ENCODE results near the gene SOX5.

Gene SOX5

GRCh38 chr12:23750923-23751322 is 198.5 kb downstream of the SOX5 start:
- DNase-seq (ENCODE audit: insufficient read length, low spot score) = no peak
- no peak for FAIRE-seq
- TF ChIP-seq CTCF (IDR thresholded peaks at IDR 0.05; ENCODE audit: insufficient read depth, missing control alignments) = no peak

- FAIRE-seq (no peak), DNase-seq (ENCODE audit: insufficient read length, low spot score) (no peak)
- no peak for TF ChIP-seq CTCF (IDR thresholded peaks at IDR 0.05; ENCODE audit: insufficient read depth, missing control alignments)
These were observed 204.8 kb downstream of the SOX5 start for GRCh38 chr12:23744696-23745095.

GRCh38 chr12:23742574-23742973 is 206.9 kb downstream of the SOX5 start:
- DNase-seq (ENCODE audit: insufficient read length, low spot score) = no peak
- no peak for FAIRE-seq
- TF ChIP-seq CTCF (IDR thresholded peaks at IDR 0.05; ENCODE audit: insufficient read depth, missing control alignments) = no peak

- DNase-seq (ENCODE audit: insufficient read length, low spot score) = no peak
- FAIRE-seq = no peak
- no peak for TF ChIP-seq CTCF (IDR thresholded peaks at IDR 0.05; ENCODE audit: insufficient read depth, missing control alignments)
These were observed 218.0 kb downstream of the SOX5 start for GRCh38 chr12:23731493-23731892.

- no peak for TF ChIP-seq CTCF (IDR thresholded peaks at IDR 0.05; ENCODE audit: insufficient read depth, missing control alignments)
- no peak for FAIRE-seq
- DNase-seq (ENCODE audit: insufficient read length, low spot score) = no peak
These were observed 218.4 kb downstream of the SOX5 start for GRCh38 chr12:23731035-23731434.

- DNase-seq (ENCODE audit: insufficient read length, low spot score) (no peak), FAIRE-seq (no peak)
- TF ChIP-seq CTCF (IDR thresholded peaks at IDR 0.05; ENCODE audit: insufficient read depth, missing control alignments) = no peak
These were observed 220.1 kb downstream of the SOX5 start for GRCh38 chr12:23729359-23729758.

GRCh38 chr12:23726646-23727045 is 222.8 kb downstream of the SOX5 start:
- TF ChIP-seq CTCF (IDR thresholded peaks at IDR 0.05; ENCODE audit: insufficient read depth, missing control alignments) = no peak
- DNase-seq (ENCODE audit: insufficient read length, low spot score) (no peak), FAIRE-seq (no peak)
